MM.1S (cell line): ENCODE results near the gene KCNJ6.

Experiments
- DNase-seq: peaks from one replicate; pipeline ENCODE4 v3.0.0-alpha.2; 2015
- H2AFZ ChIP-seq: fragments of 300-600 bp; sonication (generic); 2 replicates; pipeline ENCODE4 v1.6.0; 2016; ENCODE audit warnings: antibody characterized with exemption, low read length
- H3F3A ChIP-seq: fragments of 300-600 bp; sonication (generic); 2 replicates; pipeline ENCODE4 v1.6.1; 2016; ENCODE audit warnings: mild to moderate bottlenecking, antibody characterized with exemption, low read length, moderate library complexity, mixed read lengths; ENCODE audit not compliant: insufficient read depth
- H3K27ac ChIP-seq: fragments of 300-600 bp; sonication (generic); 2 replicates; pipeline ENCODE4 v1.5.1; 2016; ENCODE audit warnings: mild to moderate bottlenecking, low read length
- H3K27me3 ChIP-seq: fragments of 300-600 bp; sonication (generic); replicated peaks from 2 replicates; pipeline ENCODE4 v1.6.0; 2016; ENCODE audit warnings: low read length; ENCODE audit not compliant: insufficient read depth
- H3K36me3 ChIP-seq: fragments of 300-600 bp; sonication (generic); replicated peaks from 2 replicates; pipeline ENCODE4 v1.6.1; 2016; ENCODE audit warnings: mild to moderate bottlenecking, low read length, mixed read lengths; ENCODE audit not compliant: insufficient read depth
- H3K4me1 ChIP-seq: fragments of 300-600 bp; sonication (generic); 2 replicates; pipeline ENCODE4 v1.6.1; 2016; ENCODE audit warnings: low read length, mixed read lengths
- H3K4me2 ChIP-seq: fragments of 300-600 bp; sonication (generic); 2 replicates; pipeline ENCODE4 v1.6.0; 2016; ENCODE audit warnings: low read depth, low read length
- H3K4me3 ChIP-seq: fragments of 300-600 bp; sonication (generic); 2 replicates; pipeline ENCODE4 v1.5.1; 2016; ENCODE audit warnings: low read length, mixed read lengths
- H3K79me2 ChIP-seq: fragments of 300-600 bp; sonication (generic); 2 replicates; pipeline ENCODE4 v1.6.1; 2016; ENCODE audit warnings: mixed run types, low read length, mixed read lengths
- H3K9ac ChIP-seq: fragments of 300-600 bp; sonication (generic); 2 replicates; pipeline ENCODE4 v1.6.1; 2016; ENCODE audit warnings: low read length, mixed read lengths
- H3K9me2 ChIP-seq: fragments of 300-600 bp; sonication (generic); replicated peaks from 2 replicates; pipeline ENCODE4 v1.6.1; 2016; ENCODE audit warnings: mild to moderate bottlenecking, low read length, mixed read lengths; ENCODE audit not compliant: insufficient read depth
- H3K9me3 ChIP-seq: fragments of 300-600 bp; sonication (generic); replicated peaks from 2 replicates; pipeline ENCODE4 v1.6.1; 2016; ENCODE audit warnings: mild to moderate bottlenecking, low read length, mixed read lengths; ENCODE audit not compliant: insufficient read depth
- H4K20me1 ChIP-seq: fragments of 300-600 bp; sonication (generic); 2 replicates; pipeline ENCODE4 v1.6.1; 2016; ENCODE audit warnings: mild to moderate bottlenecking, low read length, moderate library complexity, mixed read lengths; ENCODE audit not compliant: insufficient read depth
- EZH2 ChIP-seq: fragments of 300-600 bp; sonication (generic); optimal IDR thresholded peaks from 2 replicates; pipeline ENCODE3; 2017; ENCODE audit warnings: low read depth, mild to moderate bottlenecking, antibody characterized with exemption, low read length, mixed read lengths
- EZH2phosphoT487 ChIP-seq: fragments of 300-600 bp; sonication (generic); IDR thresholded peaks from 2 replicates; pipeline ENCODE4 v1.6.1; 2018; ENCODE audit warnings: antibody characterized with exemption, low read length
- TF ChIP-seq, protein P1 (sequence below): fragments of 300-600 bp; sonication (generic); IDR thresholded peaks from 2 replicates; pipeline ENCODE4 v1.5.1; 2016; ENCODE audit warnings: antibody characterized with exemption, low read length, mixed read lengths

The KCNJ6 gene

DNA sequence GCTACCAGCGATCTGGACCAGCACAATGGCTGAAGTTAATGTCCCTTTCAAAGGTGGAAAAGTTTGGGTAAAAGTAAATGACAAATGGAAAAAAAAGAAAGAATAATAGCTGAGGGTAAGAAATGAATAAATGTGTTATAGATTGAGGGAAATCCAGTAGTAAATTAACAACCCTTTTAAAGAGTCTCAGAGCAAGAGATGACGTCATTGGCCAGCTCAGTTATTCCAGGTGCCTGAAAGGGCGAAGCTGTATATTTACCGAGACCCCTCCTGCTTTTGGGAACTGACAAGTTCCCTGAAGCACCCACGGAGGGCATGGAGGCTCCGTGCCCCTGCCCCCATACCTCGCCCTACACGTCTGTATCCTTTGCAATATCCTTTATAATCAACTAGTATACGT is 40.5 kb upstream of the KCNJ6 start:
- H3K36me3 ChIP-seq = no peaks in the 10 kb centered on the region
- no peaks in the 10 kb centered on the region for H3K9me3 ChIP-seq
- H3K9ac ChIP-seq = no peak overlapping the region
- H3K27ac ChIP-seq = no peak overlapping the region
- no peaks in the 10 kb centered on the region for H3K4me1 ChIP-seq
- DNase-seq = no peak
- no peaks in the 10 kb centered on the region for H3K79me2 ChIP-seq
- no peaks in the 10 kb centered on the region for H3F3A ChIP-seq
- H3K4me3 ChIP-seq = no peak overlapping the region
- H3K9me2 ChIP-seq = no peaks in the 10 kb centered on the region
- TF ChIP-seq, protein P1, sequence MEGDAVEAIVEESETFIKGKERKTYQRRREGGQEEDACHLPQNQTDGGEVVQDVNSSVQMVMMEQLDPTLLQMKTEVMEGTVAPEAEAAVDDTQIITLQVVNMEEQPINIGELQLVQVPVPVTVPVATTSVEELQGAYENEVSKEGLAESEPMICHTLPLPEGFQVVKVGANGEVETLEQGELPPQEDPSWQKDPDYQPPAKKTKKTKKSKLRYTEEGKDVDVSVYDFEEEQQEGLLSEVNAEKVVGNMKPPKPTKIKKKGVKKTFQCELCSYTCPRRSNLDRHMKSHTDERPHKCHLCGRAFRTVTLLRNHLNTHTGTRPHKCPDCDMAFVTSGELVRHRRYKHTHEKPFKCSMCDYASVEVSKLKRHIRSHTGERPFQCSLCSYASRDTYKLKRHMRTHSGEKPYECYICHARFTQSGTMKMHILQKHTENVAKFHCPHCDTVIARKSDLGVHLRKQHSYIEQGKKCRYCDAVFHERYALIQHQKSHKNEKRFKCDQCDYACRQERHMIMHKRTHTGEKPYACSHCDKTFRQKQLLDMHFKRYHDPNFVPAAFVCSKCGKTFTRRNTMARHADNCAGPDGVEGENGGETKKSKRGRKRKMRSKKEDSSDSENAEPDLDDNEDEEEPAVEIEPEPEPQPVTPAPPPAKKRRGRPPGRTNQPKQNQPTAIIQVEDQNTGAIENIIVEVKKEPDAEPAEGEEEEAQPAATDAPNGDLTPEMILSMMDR = no peak
- TF ChIP-seq EZH2 = no peak
- no peak for TF ChIP-seq EZH2phosphoT487
- no peaks in the 10 kb centered on the region for H4K20me1 ChIP-seq
- no peak overlapping the region for H2AFZ ChIP-seq
- H3K4me2 ChIP-seq = no peak overlapping the region
- H3K27me3 ChIP-seq = no peaks in the 10 kb centered on the region

DNA sequence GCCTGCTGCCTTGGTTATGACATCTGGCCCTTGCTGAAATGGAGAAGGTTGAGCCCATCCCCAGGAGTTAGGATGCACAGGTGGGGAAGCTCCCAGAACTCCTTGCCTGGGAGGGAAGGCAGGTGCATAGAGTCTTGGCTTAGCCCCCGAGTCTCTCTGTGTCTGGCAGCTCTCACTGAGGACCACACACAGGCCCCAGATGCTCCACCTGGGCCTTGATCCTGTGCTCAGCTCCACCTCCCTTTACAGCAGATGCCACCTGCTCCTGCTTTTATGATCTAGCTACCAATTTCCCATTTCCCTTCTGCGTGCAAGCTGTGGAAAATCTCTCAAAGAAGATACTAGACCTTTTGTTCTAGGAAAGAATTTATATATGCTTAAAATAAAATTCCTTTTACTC is 28.8 kb upstream of the KCNJ6 start:
- Histone ChIP-seq H3K4me2 (no peak overlapping the region), H2AFZ (no peak overlapping the region), H3K4me1 (no peaks in the 10 kb centered on the region), H3K9ac (no peak overlapping the region), H3K4me3 (no peak overlapping the region), H3K27ac (no peak overlapping the region), H3K27me3 (no peaks in the 10 kb centered on the region), H4K20me1 (no peaks in the 10 kb centered on the region), H3K9me3 (no peaks in the 10 kb centered on the region), H3F3A (no peaks in the 10 kb centered on the region), H3K9me2 (no peaks in the 10 kb centered on the region), H3K36me3 (no peaks in the 10 kb centered on the region), H3K79me2 (no peaks in the 10 kb centered on the region)
- DNase-seq = no peak
- no peak for TF ChIP-seq EZH2phosphoT487
- no peak for TF ChIP-seq EZH2
- TF ChIP-seq, protein P1 = no peak

DNA sequence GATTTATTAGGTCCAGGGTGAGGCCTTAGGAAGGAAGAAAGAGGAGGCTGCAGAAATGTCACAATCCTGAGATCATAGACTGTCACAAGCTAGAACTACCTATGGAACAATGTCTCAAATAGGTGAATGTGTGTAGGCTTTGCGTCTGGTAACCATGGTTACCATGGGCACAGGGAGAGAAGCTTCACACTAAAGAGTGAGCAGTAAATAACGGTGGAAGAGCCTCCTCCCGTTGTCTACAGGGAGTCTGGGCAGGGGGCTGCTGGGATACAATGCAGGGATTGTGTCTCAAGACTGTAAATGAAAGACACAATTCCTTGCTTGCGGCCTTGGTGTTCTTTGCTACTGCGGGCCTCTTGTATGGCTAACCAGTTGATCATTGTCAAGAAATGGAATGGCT is 28.2 kb upstream of the KCNJ6 start:
- Histone ChIP-seq H2AFZ (no peak overlapping the region), H3F3A (no peaks in the 10 kb centered on the region), H3K4me3 (no peak overlapping the region), H3K27me3 (no peaks in the 10 kb centered on the region), H3K9me2 (no peaks in the 10 kb centered on the region), H3K4me1 (no peaks in the 10 kb centered on the region), H3K4me2 (no peak overlapping the region), H3K79me2 (no peaks in the 10 kb centered on the region), H3K36me3 (no peaks in the 10 kb centered on the region), H3K9me3 (no peaks in the 10 kb centered on the region), H3K9ac (no peak overlapping the region), H3K27ac (no peak overlapping the region), H4K20me1 (no peaks in the 10 kb centered on the region)
- TF ChIP-seq, protein P1 = no peak
- TF ChIP-seq EZH2phosphoT487 (no peak), EZH2 (no peak)
- no peak for DNase-seq

DNA sequence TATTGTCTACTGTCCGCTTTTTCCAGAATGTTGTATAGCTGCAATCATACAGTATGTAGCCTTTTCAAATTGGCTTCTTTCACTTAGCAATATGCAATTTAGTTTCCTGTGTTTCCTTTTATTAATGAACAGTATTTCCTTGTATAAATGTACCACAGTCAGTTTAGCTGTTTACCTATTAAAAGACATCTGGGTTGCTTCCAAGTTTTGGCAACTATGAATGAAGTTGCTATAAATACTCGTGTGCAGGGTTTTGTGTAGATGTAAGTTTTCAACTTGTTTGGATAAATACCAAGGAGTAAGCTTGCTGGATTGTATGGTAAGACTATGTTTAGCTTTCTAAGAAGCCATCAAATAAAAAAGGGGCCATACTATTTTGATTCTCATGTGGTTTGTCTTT is 24.4 kb upstream of the KCNJ6 start:
- Histone ChIP-seq H3K4me3 (no peak overlapping the region), H3K9me3 (no peaks in the 10 kb centered on the region), H3K27ac (no peak overlapping the region), H3K4me2 (no peak overlapping the region), H3K36me3 (no peaks in the 10 kb centered on the region), H3K9me2 (no peaks in the 10 kb centered on the region), H3K4me1 (no peaks in the 10 kb centered on the region), H3F3A (no peaks in the 10 kb centered on the region), H4K20me1 (no peaks in the 10 kb centered on the region), H3K79me2 (no peaks in the 10 kb centered on the region), H3K27me3 (no peaks in the 10 kb centered on the region), H3K9ac (no peak overlapping the region), H2AFZ (no peak overlapping the region)
- no peak for DNase-seq
- TF ChIP-seq, protein P1 = no peak
- TF ChIP-seq EZH2phosphoT487 = no peak
- TF ChIP-seq EZH2 = no peak
